NCI-H1417 treated with DMSO at 0.1 percent for 48 hours (cell line): ENCODE measurements around the gene ADGRB2.

Source experiments
- DNase-seq: peaks from one replicate; lab custom pipeline; 2025; lab: John Stamatoyannopoulos, UW

ADGRB2 gene

GRCh38 chr1:31795801-31796621, 31.9 kb upstream of the ADGRB2 start:
- DNase-seq: no peak

DNA sequence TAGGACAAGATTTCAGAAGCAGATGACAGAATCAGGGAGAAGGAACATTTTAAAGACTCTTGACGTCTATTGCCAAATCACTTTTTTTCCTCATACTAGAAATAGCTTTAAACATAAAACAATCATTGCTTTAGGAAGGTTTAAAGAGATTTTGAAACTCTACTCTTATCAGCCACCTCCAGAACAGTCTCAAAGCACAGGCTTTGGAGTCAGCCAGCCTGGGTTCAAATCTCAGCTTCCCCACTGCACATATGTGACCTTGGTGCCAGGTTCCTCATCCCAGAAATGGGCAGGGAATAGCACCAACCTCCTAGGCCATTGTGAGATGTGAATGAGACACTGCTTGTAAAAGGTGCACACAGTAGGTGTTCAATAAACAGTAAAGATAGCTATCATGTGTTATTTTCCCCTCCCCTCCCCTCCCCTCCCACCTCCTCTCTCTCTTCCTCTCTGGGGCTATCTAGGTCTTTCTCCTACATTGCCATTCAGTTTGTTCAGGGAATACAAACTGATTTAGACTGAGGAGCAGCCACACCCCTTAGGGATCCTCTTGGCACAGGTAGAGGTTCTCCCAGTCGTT, 31.0 kb upstream of the ADGRB2 start:
- DNase-seq: no peak

- DNase-seq: no peak
Observed at GRCh38 chr1:31793586-31794285, 29.6 kb upstream of the ADGRB2 start.

- no peak for DNase-seq
Observed at GRCh38 chr1:31793086-31793485, 28.9 kb upstream of the ADGRB2 start.

DNA sequence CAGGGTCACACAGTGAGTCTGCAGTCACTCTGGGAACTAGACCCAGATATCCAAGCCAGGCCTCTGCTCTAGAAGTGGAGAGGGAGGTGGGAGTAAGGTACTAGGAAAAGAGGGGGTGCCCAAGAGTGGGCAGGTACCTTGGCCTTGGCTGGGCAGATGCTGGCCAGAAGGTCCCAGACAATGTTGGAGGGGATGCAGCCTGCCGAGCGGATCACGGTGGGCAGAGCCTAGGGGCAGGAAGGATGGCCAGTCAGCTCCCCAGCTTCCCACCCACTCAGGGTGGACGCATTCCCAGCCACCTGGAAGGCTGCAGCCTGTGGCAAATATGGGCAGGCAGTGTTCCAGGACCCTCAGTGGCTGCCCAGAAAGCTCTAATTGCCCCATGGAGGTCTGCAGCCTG, 28.4 kb upstream of the ADGRB2 start:
- no peak for DNase-seq

GRCh38 chr1:31792116-31792515, 28.0 kb upstream of the ADGRB2 start:
- no peak for DNase-seq

DNA sequence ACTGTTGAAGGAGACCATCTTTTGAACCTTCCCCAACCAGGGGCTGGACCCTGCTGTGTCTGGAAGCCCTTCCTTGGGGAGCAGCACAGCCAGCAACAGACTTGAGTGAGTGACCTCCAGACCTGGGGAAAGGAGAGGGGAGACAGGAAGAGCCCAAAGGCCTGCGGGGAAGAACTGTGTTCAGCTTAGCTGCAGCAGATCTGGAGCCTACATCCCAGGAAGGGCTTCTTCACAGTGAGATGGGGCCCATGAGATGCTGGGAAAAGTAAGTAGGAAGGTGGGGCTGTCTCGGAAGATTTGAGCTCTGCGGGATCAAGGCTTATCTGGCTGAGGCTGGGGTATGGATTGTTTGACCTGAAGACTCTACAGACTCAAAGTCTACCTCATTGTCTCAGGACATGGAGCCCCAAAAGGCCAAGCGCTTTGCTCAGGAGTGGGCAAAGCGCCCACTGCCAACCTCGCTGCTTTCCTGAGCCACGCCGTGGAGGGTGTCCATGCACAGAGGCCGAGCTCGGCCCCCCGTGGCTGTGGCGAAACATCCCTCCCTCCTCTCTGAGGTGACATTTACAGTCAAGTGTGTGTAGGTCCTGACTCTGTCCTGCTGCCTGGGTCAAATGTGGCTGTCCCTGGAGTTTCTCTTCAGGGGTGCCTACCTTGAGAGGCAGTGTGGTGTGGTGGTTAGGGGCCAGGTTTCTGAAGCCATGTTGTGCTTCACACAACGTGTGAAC, 27.2 kb upstream of the ADGRB2 start:
- DNase-seq: no peak

- DNase-seq: no peak
Observed at GRCh38 chr1:31790641-31791091, 26.5 kb upstream of the ADGRB2 start.

DNA sequence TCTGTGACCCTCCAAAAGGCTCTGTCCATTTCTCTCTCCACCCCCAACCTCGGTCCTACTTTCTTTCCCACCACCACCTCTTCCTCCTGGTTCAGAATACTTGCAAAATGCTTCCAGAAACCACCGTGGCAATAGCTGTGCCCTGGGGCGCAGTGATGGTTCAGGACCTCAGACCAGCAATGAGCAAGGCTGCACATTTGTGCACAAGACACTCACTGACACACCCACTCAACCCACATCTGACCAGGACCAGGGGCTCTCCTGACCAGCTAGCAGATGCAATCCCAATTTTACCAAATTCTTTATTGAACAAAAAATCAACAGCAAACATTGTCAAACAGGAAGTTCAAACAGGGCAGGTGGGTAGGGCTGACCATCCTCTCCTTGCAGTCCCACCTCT, 26.0 kb upstream of the ADGRB2 start:
- no peak for DNase-seq

DNA sequence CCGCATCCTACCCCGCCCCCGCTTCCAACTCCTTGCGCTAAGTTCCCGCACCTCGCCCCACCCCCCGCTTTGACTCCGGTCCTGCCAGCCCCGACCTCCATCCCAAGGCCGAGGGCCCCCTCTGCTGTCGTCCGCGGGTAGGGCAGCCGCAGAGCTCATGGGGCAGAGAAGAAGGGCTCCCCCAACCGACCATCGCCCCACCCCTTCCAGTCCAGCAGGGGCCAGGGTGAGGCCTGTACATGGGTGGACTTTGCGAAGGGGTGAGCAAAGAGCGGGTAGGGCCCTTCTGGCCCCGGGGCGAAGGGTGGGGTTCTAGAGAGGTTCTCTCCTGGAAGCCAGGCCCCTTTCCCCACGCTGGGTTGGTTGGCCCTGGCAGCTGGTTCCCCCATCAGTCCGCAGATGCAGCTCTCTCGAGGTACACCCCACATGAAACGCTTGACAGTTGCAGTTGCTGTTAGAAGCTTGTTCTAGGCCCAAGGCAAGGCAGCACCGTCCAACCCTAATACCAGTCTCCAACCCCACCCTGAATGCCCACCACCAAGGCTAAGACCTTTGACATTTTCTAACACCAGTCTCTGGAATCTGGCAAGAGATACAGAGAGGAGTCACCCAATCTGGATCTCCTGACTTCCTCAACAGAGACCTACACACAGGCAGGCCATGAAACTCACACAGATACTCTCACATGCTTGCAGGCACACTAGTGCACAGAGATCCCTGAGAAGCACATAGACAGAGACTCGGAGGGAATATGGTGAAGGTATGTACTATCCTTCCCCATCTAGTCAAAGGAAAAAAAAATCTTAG, 25.3 kb upstream of the ADGRB2 start:
- DNase-seq: peak; percentile 10

DNA sequence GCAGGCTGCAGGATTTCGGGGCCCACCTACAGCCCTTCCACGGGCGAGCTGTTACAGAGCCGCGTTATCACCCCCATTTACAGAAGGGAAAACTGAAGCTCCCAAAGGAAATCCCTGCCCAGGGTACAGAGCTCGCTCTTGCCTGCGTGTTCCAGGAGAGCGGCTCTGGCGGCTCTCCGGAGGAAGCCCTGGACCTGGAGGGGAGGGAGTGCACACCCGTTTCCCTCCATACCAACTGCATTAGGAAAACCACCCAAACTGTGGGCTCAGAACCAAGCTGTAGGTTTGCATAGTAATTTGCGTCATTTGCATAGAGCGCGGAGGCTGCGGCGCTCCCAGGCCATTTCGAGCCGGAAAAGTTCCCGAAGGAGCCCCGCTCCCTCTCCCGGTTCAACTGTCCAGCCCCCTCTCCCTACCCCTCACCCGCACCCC, 24.7 kb upstream of the ADGRB2 start:
- no peak for DNase-seq

- DNase-seq: no peak
Observed at GRCh38 chr1:31788138-31788824, 24.1 kb upstream of the ADGRB2 start.

- no peak for DNase-seq
Observed at GRCh38 chr1:31787786-31788137, 23.6 kb upstream of the ADGRB2 start.

DNA sequence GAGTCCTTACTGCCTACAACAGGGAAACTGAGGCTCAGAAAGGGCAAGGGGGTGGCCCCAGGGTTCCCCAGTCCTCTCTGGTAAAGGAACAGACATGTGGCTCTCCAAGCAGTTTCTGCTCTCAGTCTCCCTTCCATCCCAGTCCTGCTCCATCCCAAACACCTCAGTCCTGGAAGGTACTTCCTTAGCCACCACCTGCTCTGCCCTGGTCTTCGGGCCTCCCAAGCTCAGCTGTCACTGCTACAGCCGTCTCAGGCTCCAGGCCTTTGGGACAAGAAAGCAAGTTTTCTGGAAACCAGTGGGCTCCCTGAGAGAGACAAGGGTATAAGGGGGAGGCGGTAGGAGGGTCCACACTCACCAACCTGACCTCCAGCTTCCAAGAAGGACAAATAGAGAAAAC, 23.1 kb upstream of the ADGRB2 start:
- DNase-seq: no peak

DNA sequence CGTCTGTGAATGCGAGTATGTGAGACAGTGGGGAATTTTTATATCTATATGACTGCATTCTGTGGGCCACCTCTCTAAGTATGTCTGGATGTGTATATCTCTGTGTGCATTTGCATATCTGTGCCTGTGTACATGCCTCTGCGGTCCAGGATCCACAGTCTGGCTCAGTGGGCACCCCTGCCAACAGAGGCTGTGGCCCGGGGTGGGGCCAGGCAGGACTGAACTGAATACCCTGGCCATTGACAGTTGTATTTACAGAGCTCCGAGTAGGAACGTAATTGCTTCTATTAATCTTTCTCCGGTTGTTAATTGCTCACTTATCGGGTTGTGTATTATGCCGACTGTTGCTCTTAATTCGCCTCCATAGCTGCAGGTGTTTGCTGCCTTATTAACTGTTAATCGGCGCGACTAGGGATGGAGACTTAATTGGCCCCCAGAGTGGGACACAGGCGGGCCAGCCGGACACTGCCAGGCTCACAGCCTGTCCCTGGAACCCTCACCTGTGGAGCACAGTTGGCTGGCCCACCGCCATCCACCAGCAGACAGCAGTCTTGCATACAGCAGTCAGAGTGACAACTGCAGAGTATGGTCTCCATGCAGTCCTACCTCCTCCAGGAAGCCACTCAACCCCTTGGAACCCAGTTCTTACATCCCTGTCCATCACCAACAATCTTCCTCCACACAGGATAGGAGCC, 22.4 kb upstream of the ADGRB2 start:
- peak; percentile 86 for DNase-seq

- DNase-seq: no peak
Observed at GRCh38 chr1:31785947-31786290, 21.8 kb upstream of the ADGRB2 start.

- no peak for DNase-seq
Observed at GRCh38 chr1:31785020-31785946, 21.1 kb upstream of the ADGRB2 start.

- no peak for DNase-seq
Observed at GRCh38 chr1:31784356-31785019, 20.3 kb upstream of the ADGRB2 start.

DNA sequence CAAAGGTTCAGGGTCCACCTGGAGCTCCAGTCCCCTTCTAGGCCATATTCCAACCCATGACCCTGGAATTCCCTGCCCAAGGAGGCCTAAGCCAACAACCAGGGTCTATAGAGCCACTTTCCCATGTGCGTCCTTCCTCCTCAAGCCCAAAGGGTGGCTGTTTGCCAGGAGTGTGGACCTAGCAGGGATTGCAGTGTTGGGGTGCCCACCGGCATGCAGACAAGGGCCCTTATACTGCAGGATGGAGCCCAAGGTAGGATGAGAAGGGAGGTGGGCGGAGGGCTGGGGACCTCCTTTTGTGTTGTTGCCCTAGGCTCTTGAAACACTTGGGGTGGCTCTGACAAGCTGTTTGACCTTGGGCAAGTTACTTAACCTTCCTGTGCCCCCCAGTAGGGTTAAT, 19.7 kb upstream of the ADGRB2 start:
- DNase-seq: no peak
